GM23338 (cell line): ENCODE results near the gene MAGEB3. TPM values are rescaled to one million over a fixed set of nuclear protein-coding genes. Genes with fewer than 3 reads are reported as not detected.
"Not testable (repeated sequence)": the region's sequence is repeated elsewhere in the genome, so short reads cannot be mapped to it uniquely, and the experiment has no call there.

Experiments
- ATAC-seq: fragments of 200-7000 bp; cut with Tn5 transposase; 3 replicates; pipeline ENCODE4 v1.9.1; 2020
- DNase-seq: peaks from one replicate; pipeline ENCODE4 v3.0.0-alpha.2; 2015; ENCODE audit warnings: low spot score
- H2AFZ ChIP-seq: fragments of 200-600 bp; sonication (generic); 2 replicates; pipeline ENCODE4 v1.8.0; 2016; ENCODE audit warnings: antibody characterized with exemption, mild to moderate bottlenecking, moderate library complexity
- H3F3A ChIP-seq: fragments of 200-600 bp; sonication (generic); replicated peaks from 2 replicates; pipeline ENCODE4 v1.8.0; 2017; ENCODE audit warnings: antibody characterized with exemption, mixed run types, low read depth
- H3K27ac ChIP-seq: fragments of 200-600 bp; sonication (generic); 2 replicates; pipeline ENCODE4 v1.6.1; 2016; ENCODE audit warnings: low read depth
- H3K27me3 ChIP-seq: fragments of 200-600 bp; sonication (generic); 2 replicates; pipeline ENCODE4 v1.8.0; 2016; ENCODE audit warnings: mild to moderate bottlenecking, mixed run types, moderate library complexity; ENCODE audit not compliant: insufficient read depth
- H3K36me3 ChIP-seq: fragments of 200-600 bp; sonication (generic); 2 replicates; pipeline ENCODE4 v1.8.0; 2016; ENCODE audit warnings: mild to moderate bottlenecking; ENCODE audit not compliant: insufficient read depth
- H3K4me1 ChIP-seq: fragments of 200-600 bp; sonication (generic); 2 replicates; pipeline ENCODE4 v1.8.0; 2016; ENCODE audit warnings: mild to moderate bottlenecking, moderate library complexity; ENCODE audit not compliant: insufficient read depth
- H3K4me2 ChIP-seq: fragments of 200-600 bp; sonication (generic); 2 replicates; pipeline ENCODE4 v1.7.1; 2017; ENCODE audit warnings: mixed run types
- H3K4me3 ChIP-seq: fragments of 200-600 bp; sonication (generic); 2 replicates; pipeline ENCODE4 v1.6.1; 2016; ENCODE audit warnings: mixed run types
- H3K79me2 ChIP-seq: fragments of 200-600 bp; sonication (generic); replicated peaks from 2 replicates; pipeline ENCODE4 v1.8.0; 2017; ENCODE audit warnings: mild to moderate bottlenecking; ENCODE audit not compliant: insufficient read depth
- H3K9me2 ChIP-seq: fragments of 200-600 bp; sonication (generic); 2 replicates; pipeline ENCODE4 v1.8.0; 2017; ENCODE audit not compliant: insufficient read depth
- H4K20me1 ChIP-seq: fragments of 200-600 bp; sonication (generic); replicated peaks from 2 replicates; pipeline ENCODE4 v1.8.0; 2017; ENCODE audit warnings: mild to moderate bottlenecking; ENCODE audit not compliant: insufficient read depth
- H3K27ac Mint-ChIP-seq: 2 replicates; pipeline ENCODE4 v1.8.0; 2020; ENCODE audit warnings: inconsistent platforms, mild to moderate bottlenecking, moderate library complexity, mixed read lengths
- H3K27me3 Mint-ChIP-seq: 3 replicates; pipeline ENCODE4 v1.8.0; 2022; ENCODE audit warnings: low read depth, mild to moderate bottlenecking, moderate library complexity, mixed read lengths, inconsistent platforms; ENCODE audit not compliant: insufficient read depth, poor library complexity
- H3K36me3 Mint-ChIP-seq: 3 replicates; pipeline ENCODE4 v1.8.0; 2021; ENCODE audit warnings: low read depth, mild to moderate bottlenecking, inconsistent platforms, moderate library complexity, mixed read lengths
- H3K4me1 Mint-ChIP-seq: 3 replicates; pipeline ENCODE4 v1.8.0; 2020; ENCODE audit warnings: mild to moderate bottlenecking, inconsistent platforms, mixed read lengths
- H3K4me3 Mint-ChIP-seq: 3 replicates; pipeline ENCODE4 v1.8.0; 2021; ENCODE audit warnings: moderate library complexity, mild to moderate bottlenecking, inconsistent platforms, mixed read lengths
- H3K9me3 Mint-ChIP-seq: 3 replicates; pipeline ENCODE4 v1.8.0; 2020; ENCODE audit warnings: moderate library complexity, mild to moderate bottlenecking, inconsistent platforms, mixed read lengths
- EZH2 ChIP-seq: fragments of 200-600 bp; sonication (generic); IDR thresholded peaks from one replicate; pipeline ENCODE4 v1.8.0; 2017; ENCODE audit warnings: antibody characterized with exemption, mild to moderate bottlenecking, low read depth; ENCODE audit not compliant: unreplicated experiment
- EZH2phosphoT487 ChIP-seq: fragments of 200-600 bp; sonication (generic); IDR thresholded peaks from one replicate; pipeline ENCODE4 v1.8.1; 2018; ENCODE audit warnings: antibody characterized with exemption; ENCODE audit not compliant: unreplicated experiment
- NANOG ChIP-seq: IDR thresholded peaks from 2 replicates; pipeline ENCODE4 v1.6.1; 2016; ENCODE audit warnings: antibody characterized with exemption, borderline replicate concordance
- POLR2AphosphoS5 ChIP-seq: IDR thresholded peaks from 2 replicates; pipeline ENCODE4 v1.6.1; 2016; ENCODE audit warnings: antibody characterized with exemption, low read depth
- STAT1 ChIP-seq: IDR thresholded peaks from one replicate; pipeline ENCODE4 v1.6.1; 2016; ENCODE audit warnings: antibody characterized with exemption; ENCODE audit not compliant: unreplicated experiment
- ZNF114 ChIP-seq: fragments of 250-450 bp; sonication (Bioruptor Pico); IDR thresholded peaks from 2 replicates; pipeline ENCODE4 v1.5.0; 2020; ENCODE audit warnings: mild to moderate bottlenecking, moderate library complexity
- ZNF331 ChIP-seq: fragments of 250-450 bp; sonication (Bioruptor Pico); IDR thresholded peaks from 2 replicates; pipeline ENCODE4 v1.5.0; 2020; ENCODE audit warnings: low read depth, mild to moderate bottlenecking, moderate library complexity
- ZNF462 ChIP-seq: fragments of 250-450 bp; sonication (Bioruptor Pico); IDR thresholded peaks from 2 replicates; pipeline ENCODE4 v1.5.0; 2020; ENCODE audit warnings: mild to moderate bottlenecking, moderate library complexity
- polyA plus RNA-seq: library from polyadenylated mRNA; unstranded; fragments of >200 nt; fragmentation: Nextera tagmentation; extraction: Ambion mirVana; gene quantifications from 2 replicates; pipeline ENCODE4 v1.2.1, GENCODE V29; 2016
- total RNA-seq: library from RNA; depleted of rRNA; stranded (reverse); fragments of >200 nt; shearing (Covaris generic); gene quantifications from 2 replicates; pipeline ENCODE4 v1.2.3, GENCODE V29; 2014
- TF ChIP-seq, protein P1 (sequence below), 2 experiments: fragments of 200-600 bp in 1 of 2; sonication (generic) in 1 of 2; conservative IDR thresholded peaks; 2 replicates each; pipeline versions ENCODE4 v1.5.1 to v1.6.1; 2016 to 2017; ENCODE audit warnings: antibody characterized with exemption in 2 of 2, low read depth in 2 of 2, mild to moderate bottlenecking in 2 of 2, moderate library complexity in 1 of 2

The MAGEB3 gene
- total and polyA plus RNA-seq, 2 experiments from 2014 or later, result not detected

- H3K4me3 Mint-ChIP-seq, H3K27me3 ChIP-seq, H3K79me2 ChIP-seq, H3K27ac Mint-ChIP-seq, H2AFZ ChIP-seq, H3K27ac ChIP-seq, H3K36me3 ChIP-seq, H3K9me2 ChIP-seq, H4K20me1 ChIP-seq, ATAC-seq, H3F3A ChIP-seq, H3K4me1 ChIP-seq, H3K9me3 Mint-ChIP-seq, H3K4me3 ChIP-seq, H3K4me2 ChIP-seq, DNase-seq, H3K27me3 Mint-ChIP-seq, H3K36me3 Mint-ChIP-seq: not testable (repeated sequence)
- H3K4me1 Mint-ChIP-seq, result peaks cover 22% of the 10 kb centered on the region
Observed at GRCh38 chrX:30193910-30194309, 36.5 kb upstream of the MAGEB3 start.

- Histone ChIP-seq H4K20me1 (no peaks in the 10 kb centered on the region), H3K4me1 (peaks cover 9% of the 10 kb centered on the region; the same call in 1 of the 2 replicates), H3K4me2 (no peak overlapping the region), H3F3A (no peaks in the 10 kb centered on the region), H3K79me2 (no peaks in the 10 kb centered on the region), H3K36me3 (no peaks in the 10 kb centered on the region), H3K4me3 (no peak overlapping the region), H3K27ac (no peak overlapping the region), H3K27me3 (no peaks in the 10 kb centered on the region), H3K9me2 (no peaks in the 10 kb centered on the region), H2AFZ (no peak overlapping the region)
- Mint-ChIP-seq H3K9me3 (no peaks in the 10 kb centered on the region), H3K4me1 (peaks cover 22% of the 10 kb centered on the region), H3K36me3 (no peaks in the 10 kb centered on the region), H3K4me3 (no peak overlapping the region), H3K27ac (no peak overlapping the region), H3K27me3 (peaks cover 2% of the 10 kb centered on the region)
- ATAC-seq (peak; percentile 74), DNase-seq (peak; percentile 49)
- TF ChIP-seq, protein P1, sequence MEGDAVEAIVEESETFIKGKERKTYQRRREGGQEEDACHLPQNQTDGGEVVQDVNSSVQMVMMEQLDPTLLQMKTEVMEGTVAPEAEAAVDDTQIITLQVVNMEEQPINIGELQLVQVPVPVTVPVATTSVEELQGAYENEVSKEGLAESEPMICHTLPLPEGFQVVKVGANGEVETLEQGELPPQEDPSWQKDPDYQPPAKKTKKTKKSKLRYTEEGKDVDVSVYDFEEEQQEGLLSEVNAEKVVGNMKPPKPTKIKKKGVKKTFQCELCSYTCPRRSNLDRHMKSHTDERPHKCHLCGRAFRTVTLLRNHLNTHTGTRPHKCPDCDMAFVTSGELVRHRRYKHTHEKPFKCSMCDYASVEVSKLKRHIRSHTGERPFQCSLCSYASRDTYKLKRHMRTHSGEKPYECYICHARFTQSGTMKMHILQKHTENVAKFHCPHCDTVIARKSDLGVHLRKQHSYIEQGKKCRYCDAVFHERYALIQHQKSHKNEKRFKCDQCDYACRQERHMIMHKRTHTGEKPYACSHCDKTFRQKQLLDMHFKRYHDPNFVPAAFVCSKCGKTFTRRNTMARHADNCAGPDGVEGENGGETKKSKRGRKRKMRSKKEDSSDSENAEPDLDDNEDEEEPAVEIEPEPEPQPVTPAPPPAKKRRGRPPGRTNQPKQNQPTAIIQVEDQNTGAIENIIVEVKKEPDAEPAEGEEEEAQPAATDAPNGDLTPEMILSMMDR (conservative IDR thresholded peaks at IDR 0.05; ENCODE audit: low read depth in 2 of 2), result peak; percentile 39 to 43; a peak in 3 of 4 replicates
- TF ChIP-seq ZNF331 (CRISPR knock-in tag), result no peak
Observed at GRCh38 chrX:30196322-30196721, 34.1 kb upstream of the MAGEB3 start.

- H3K27ac ChIP-seq, result no peak overlapping the region
- Mint-ChIP-seq H3K9me3 (peaks cover 3% of the 10 kb centered on the region; the same call in 1 of the 3 replicates), H3K27ac (no peak overlapping the region), H3K4me3 (no peak overlapping the region), H3K27me3 (peaks cover 1% of the 10 kb centered on the region), H3K4me1 (no peaks in the 10 kb centered on the region), H3K36me3 (peaks cover 5% of the 10 kb centered on the region; the same call in 1 of the 3 replicates)
- ATAC-seq, result no peak
- no peaks in the 10 kb centered on the region for H3K27me3 ChIP-seq
- H4K20me1 ChIP-seq, result no peaks in the 10 kb centered on the region
- no peak overlapping the region for H2AFZ ChIP-seq
- H3K4me3 ChIP-seq, result no peak overlapping the region
- H3K4me2 ChIP-seq, result no peak overlapping the region
- no peaks in the 10 kb centered on the region for H3F3A ChIP-seq
- H3K9me2 ChIP-seq, result no peaks in the 10 kb centered on the region
- H3K79me2 ChIP-seq, result no peaks in the 10 kb centered on the region
- H3K4me1 ChIP-seq, result no peaks in the 10 kb centered on the region
- H3K36me3 ChIP-seq, result no peaks in the 10 kb centered on the region
- no peak for DNase-seq
- no peak for TF ChIP-seq ZNF462 (CRISPR knock-in tag)
- no peak for TF ChIP-seq NANOG
- no peak for TF ChIP-seq ZNF114 (CRISPR knock-in tag)
- no peak for TF ChIP-seq POLR2AphosphoS5
- TF ChIP-seq EZH2phosphoT487, result no peak
- TF ChIP-seq EZH2, result no peak
- TF ChIP-seq STAT1, result no peak
Observed at GRCh38 chrX:30212172-30212571, 18.3 kb upstream of the MAGEB3 start.
